SK-N-SH (cell line): ENCODE data around the gene DPAGT1. TPM values are rescaled to one million over a fixed set of nuclear protein-coding genes. Genes with fewer than 3 reads are reported as not detected.

Source experiments
- CTCF ChIA-PET: fragments of 300-600, 350-600 bp; formaldehyde crosslinking; extraction: SDS; loops from one replicate; lab custom pipeline; 2021; lab: Yijun Ruan, JAX
- POLR2A ChIA-PET: fragments of 350-600 bp; sonication (Branson Sonifier 250); formaldehyde crosslinking; extraction: SDS; loops from one replicate; lab custom pipeline; 2020; ENCODE audit warnings: antibody characterized with exemption, inconsistent platforms; lab: Yijun Ruan, JAX
- DNase-seq: peaks from one replicate; pipeline ENCODE4 v3.0.0; 2012
- H2AFZ ChIP-seq: fragments of 200-600 bp; sonication (generic); 2 replicates; pipeline ENCODE4 v1.8.1; 2016; ENCODE audit warnings: antibody characterized with exemption, mild to moderate bottlenecking, low read depth
- H3F3A ChIP-seq: fragments of 200-600 bp; sonication (generic); replicated peaks from 2 replicates; pipeline ENCODE3; 2016; ENCODE audit warnings: antibody characterized with exemption, mild to moderate bottlenecking; ENCODE audit not compliant: insufficient read depth
- H3K27ac ChIP-seq, 2 experiments: fragments of 200-500 bp in 1 of 2; fragments of 200-600 bp in 1 of 2; sonication (Bioruptor generic) in 1 of 2; sonication (generic), shearing (Covaris generic) in 1 of 2; 2 replicates each; pipeline versions ENCODE4 v1.5.1 to v1.6.1; 2014 to 2016; ENCODE audit warnings: low read depth in 2 of 2, inconsistent platforms in 1 of 2, low read length in 1 of 2, mild to moderate bottlenecking in 1 of 2, mixed read lengths in 1 of 2
- H3K27me3 ChIP-seq: fragments of 200-600 bp; sonication (generic), shearing (Covaris generic); 2 replicates; pipeline ENCODE4 v1.6.1; 2016; ENCODE audit warnings: mixed run types; ENCODE audit not compliant: insufficient read depth
- H3K36me3 ChIP-seq, 2 experiments: fragments of 200-500 bp in 1 of 2; fragments of 200-600 bp in 1 of 2; sonication (Bioruptor generic) in 1 of 2; sonication (generic) in 1 of 2; replicated peaks in 1 of 2; 2 replicates each; pipeline versions ENCODE3 to v1.5.1; 2014 to 2016; ENCODE audit warnings: low read length in 1 of 2, mild to moderate bottlenecking in 1 of 2; ENCODE audit not compliant: insufficient read depth in 2 of 2, control insufficient read depth in 1 of 2
- H3K4me1 ChIP-seq, 2 experiments: fragments of 200-500 bp in 1 of 2; fragments of 200-600 bp in 1 of 2; sonication (Bioruptor generic) in 1 of 2; sonication (generic), shearing (Covaris generic) in 1 of 2; 2 replicates each; pipeline versions ENCODE4 v1.5.1 to v1.6.1; 2014 to 2016; ENCODE audit warnings: low read depth in 1 of 2, low read length in 1 of 2, mixed run types in 1 of 2; ENCODE audit not compliant: insufficient read depth in 2 of 2, control insufficient read depth in 1 of 2
- H3K4me2 ChIP-seq: fragments of 200-600 bp; sonication (generic), shearing (Covaris generic); 2 replicates; pipeline ENCODE4 v1.6.1; 2017; ENCODE audit warnings: mixed run types
- H3K4me3 ChIP-seq, 2 experiments: fragments of 200-500 bp in 1 of 2; fragments of 200-600 bp in 1 of 2; sonication (Bioruptor generic) in 1 of 2; sonication (generic), shearing (Covaris generic) in 1 of 2; 2 replicates each; pipeline versions ENCODE4 v1.5.1 to v1.8.1; 2014 to 2016; ENCODE audit warnings: low read depth in 2 of 2, inconsistent platforms in 1 of 2, low read length in 1 of 2, mild to moderate bottlenecking in 1 of 2, mixed read lengths in 1 of 2, moderate library complexity in 1 of 2
- H3K79me2 ChIP-seq: fragments of 200-600 bp; sonication (generic); 2 replicates; pipeline ENCODE4 v1.8.1; 2017; ENCODE audit warnings: mild to moderate bottlenecking; ENCODE audit not compliant: insufficient read depth
- H3K9ac ChIP-seq: fragments of 200-600 bp; sonication (generic); 2 replicates; pipeline ENCODE4 v1.6.1; 2017; ENCODE audit warnings: mixed run types
- H3K9me2 ChIP-seq: fragments of 200-600 bp; sonication (generic); 2 replicates; pipeline ENCODE4 v1.6.1; 2017; ENCODE audit warnings: mixed run types
- H3K9me3 ChIP-seq: fragments of 200-600 bp; sonication (generic); 2 replicates; pipeline ENCODE4 v1.6.1; 2017; ENCODE audit warnings: mixed run types, mild to moderate bottlenecking, moderate library complexity
- H4K20me1 ChIP-seq: fragments of 200-600 bp; sonication (generic); 2 replicates; pipeline ENCODE4 v1.6.1; 2017; ENCODE audit warnings: mild to moderate bottlenecking, mixed run types; ENCODE audit not compliant: insufficient read depth
- CHD2 ChIP-seq: fragments of 150-350 bp; IDR thresholded peaks from 2 replicates; pipeline ENCODE4 v1.6.1; 2018; ENCODE audit warnings: low read length; ENCODE audit not compliant: partially characterized antibody
- EP300 ChIP-seq, 2 experiments: IDR thresholded peaks; 2 replicates each; pipeline versions ENCODE4 v1.4.0 to v1.6.1; 2012; ENCODE audit warnings: borderline replicate concordance in 1 of 2, low read depth in 1 of 2, low read length in 1 of 2
- FOXJ3 ChIP-seq: sonication (generic); formaldehyde crosslinking; IDR thresholded peaks from 2 replicates; pipeline ENCODE4 v1.5.1; 2020; ENCODE audit warnings: mild to moderate bottlenecking, missing genetic modification reagents
- JUND ChIP-seq: IDR thresholded peaks from 2 replicates; pipeline ENCODE4 v1.4.0; 2012
- MXI1 ChIP-seq: IDR thresholded peaks from 2 replicates; pipeline ENCODE4 v1.6.1; 2012; ENCODE audit warnings: mild to moderate bottlenecking, low read depth, low read length, improper control_type of control experiment
- POLR2AphosphoS5 ChIP-seq: IDR thresholded peaks from 2 replicates; pipeline ENCODE4 v1.6.1; 2012; ENCODE audit warnings: low read depth, low read length
- RCOR1 ChIP-seq: fragments of 150-350 bp; IDR thresholded peaks from 2 replicates; pipeline ENCODE4 v1.6.1; 2017; ENCODE audit warnings: antibody characterized with exemption, low read length
- RFX5 ChIP-seq: IDR thresholded peaks from 2 replicates; pipeline ENCODE4 v1.6.1; 2012; ENCODE audit warnings: mild to moderate bottlenecking, improper control_type of control experiment, low read length
- SMC3 ChIP-seq: IDR thresholded peaks from 2 replicates; pipeline ENCODE4 v1.6.1; 2012; ENCODE audit warnings: low read depth, low read length, improper control_type of control experiment
- TEAD4 ChIP-seq: IDR thresholded peaks from 2 replicates; pipeline ENCODE4 v1.4.0; 2012; ENCODE audit warnings: mild to moderate bottlenecking, borderline replicate concordance; ENCODE audit not compliant: insufficient read depth
- USF2 ChIP-seq: fragments of 150-350 bp; IDR thresholded peaks from 2 replicates; pipeline ENCODE4 v1.6.1; 2017; ENCODE audit warnings: antibody characterized with exemption, low read length, low read depth, borderline replicate concordance
- WGBS: methylation state at CpG from one replicate; pipeline ENCODE4 v1.1.6; 2017; ENCODE audit warnings: low lambda C conversion rate; 5-methylcytosine and 5-hydroxymethylcytosine counted together
- polyA plus RNA-seq, 3 experiments: library from polyadenylated mRNA; depleted of rRNA; stranded (reverse); fragments of >200 nt; gene quantifications; 2 replicates each; pipeline ENCODE4 v1.2.3, GENCODE V29; 2012
- TF ChIP-seq, protein P1 (sequence below): fragments of 200-600 bp; sonication (generic); IDR thresholded peaks from 2 replicates; pipeline ENCODE4 v1.6.1; 2017; ENCODE audit warnings: antibody characterized with exemption, mild to moderate bottlenecking, moderate library complexity
- TF ChIP-seq, protein P2 (sequence below): IDR thresholded peaks from 2 replicates; pipeline ENCODE4 v1.4.0; 2012; ENCODE audit warnings: low read depth, borderline replicate concordance

DPAGT1 gene
- polyA plus RNA-seq, 1 of the 3 experiments (the other 2 are of a cell fraction), result 99.5 TPM

DNA sequence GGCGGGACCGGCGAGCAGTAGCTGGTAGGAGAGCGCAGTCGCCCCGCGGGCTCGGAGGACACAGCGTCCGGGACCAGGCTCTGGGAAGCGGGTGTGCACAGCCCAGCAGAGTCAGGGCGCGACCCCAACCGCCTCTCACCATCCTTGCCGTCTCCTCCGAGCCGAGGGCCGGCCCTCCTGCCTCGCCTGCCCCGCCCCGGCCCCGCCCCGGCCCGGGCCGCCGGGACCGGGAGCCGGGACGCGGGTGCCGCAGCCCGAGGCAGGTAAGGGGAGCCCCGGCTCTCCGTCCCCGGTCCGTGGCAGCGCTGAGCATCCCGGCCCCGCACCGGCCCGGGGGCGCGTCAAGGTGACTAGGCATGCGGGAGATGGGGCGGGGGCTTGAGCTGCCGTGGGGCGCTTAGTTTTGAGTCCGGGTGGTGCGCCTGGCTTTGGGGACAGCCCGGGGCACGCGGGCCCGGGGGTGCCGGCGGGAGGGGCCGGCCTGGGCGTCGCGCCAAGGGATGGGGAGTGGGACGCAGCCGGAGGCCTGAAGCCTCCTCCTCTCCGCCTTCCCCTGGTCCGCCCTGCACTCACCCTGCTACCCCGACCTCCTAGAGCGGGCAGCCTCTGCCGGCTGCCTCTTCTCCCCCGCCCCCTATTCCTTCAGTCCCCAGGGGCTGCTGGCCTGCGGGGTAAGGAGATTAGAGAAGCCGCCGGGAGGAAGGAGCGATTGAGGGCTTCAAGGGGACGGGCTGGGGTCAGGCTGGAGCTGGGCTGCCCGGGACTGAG, 47.5 kb upstream of the DPAGT1 start, which contains the start of gene ABCG4:
ABCG4 (plus strand) TSS at position 35 of the 768 bp plus-strand sequence. CDS start 914 bp downstream, outside the sequence.
- POLR2A ChIA-PET, result interaction anchor here (1.0 kb wide), 1 partner anchor 9 kb away, joined by 3 read pairs; no protein-coding TSS in a partner anchor
- Histone ChIP-seq H3K27ac (no peak within 1 kb of the TSS), H3K9me2 (no peaks in the 10 kb centered on the region), H3K9me3 (no peaks in the 10 kb centered on the region), H3K36me3 (no peaks in the 10 kb centered on the region), H4K20me1 (no peaks in the 10 kb centered on the region), H2AFZ (peak within 1 kb of the TSS; percentile 90), H3K79me2 (no peaks in the 10 kb centered on the region), H3K9ac (peak within 1 kb of the TSS; percentile 49; the same call in 1 of the 2 replicates), H3K27me3 (no peaks in the 10 kb centered on the region), H3K4me3 (peak within 1 kb of the TSS; percentile 67 to 73), H3F3A (no peaks in the 10 kb centered on the region), H3K4me1 (peaks cover 0 to 13% of the 10 kb centered on the region in 2 experiments; a peak in 1 of 4 replicates), H3K4me2 (peak within 1 kb of the TSS; percentile 91)
- DNase-seq, result peak; percentile 82
- CTCF ChIA-PET, result interaction anchor here (0.9 to 8.9 kb wide), 10 partner anchors 8 to 172 kb away, joined by 3 to 48 read pairs (median 4); partner anchors contain the start of genes C2CD2L and DPAGT1
- TF ChIP-seq SMC3 (no peak), EP300 (IDR thresholded peaks at IDR 0.05; ENCODE audit: borderline replicate concordance in 1 of 2, low read depth in 1 of 2, low read length in 1 of 2) (no peak), RCOR1 (no peak), MXI1 (no peak), USF2 (no peak), RFX5 (no peak), POLR2AphosphoS5 (no peak), TEAD4 (no peak), FOXJ3 (CRISPR knock-in tag) (no peak), JUND (no peak), CHD2 (no peak)
- TF ChIP-seq, protein P1, sequence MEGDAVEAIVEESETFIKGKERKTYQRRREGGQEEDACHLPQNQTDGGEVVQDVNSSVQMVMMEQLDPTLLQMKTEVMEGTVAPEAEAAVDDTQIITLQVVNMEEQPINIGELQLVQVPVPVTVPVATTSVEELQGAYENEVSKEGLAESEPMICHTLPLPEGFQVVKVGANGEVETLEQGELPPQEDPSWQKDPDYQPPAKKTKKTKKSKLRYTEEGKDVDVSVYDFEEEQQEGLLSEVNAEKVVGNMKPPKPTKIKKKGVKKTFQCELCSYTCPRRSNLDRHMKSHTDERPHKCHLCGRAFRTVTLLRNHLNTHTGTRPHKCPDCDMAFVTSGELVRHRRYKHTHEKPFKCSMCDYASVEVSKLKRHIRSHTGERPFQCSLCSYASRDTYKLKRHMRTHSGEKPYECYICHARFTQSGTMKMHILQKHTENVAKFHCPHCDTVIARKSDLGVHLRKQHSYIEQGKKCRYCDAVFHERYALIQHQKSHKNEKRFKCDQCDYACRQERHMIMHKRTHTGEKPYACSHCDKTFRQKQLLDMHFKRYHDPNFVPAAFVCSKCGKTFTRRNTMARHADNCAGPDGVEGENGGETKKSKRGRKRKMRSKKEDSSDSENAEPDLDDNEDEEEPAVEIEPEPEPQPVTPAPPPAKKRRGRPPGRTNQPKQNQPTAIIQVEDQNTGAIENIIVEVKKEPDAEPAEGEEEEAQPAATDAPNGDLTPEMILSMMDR, result no peak
- TF ChIP-seq, protein P2, sequence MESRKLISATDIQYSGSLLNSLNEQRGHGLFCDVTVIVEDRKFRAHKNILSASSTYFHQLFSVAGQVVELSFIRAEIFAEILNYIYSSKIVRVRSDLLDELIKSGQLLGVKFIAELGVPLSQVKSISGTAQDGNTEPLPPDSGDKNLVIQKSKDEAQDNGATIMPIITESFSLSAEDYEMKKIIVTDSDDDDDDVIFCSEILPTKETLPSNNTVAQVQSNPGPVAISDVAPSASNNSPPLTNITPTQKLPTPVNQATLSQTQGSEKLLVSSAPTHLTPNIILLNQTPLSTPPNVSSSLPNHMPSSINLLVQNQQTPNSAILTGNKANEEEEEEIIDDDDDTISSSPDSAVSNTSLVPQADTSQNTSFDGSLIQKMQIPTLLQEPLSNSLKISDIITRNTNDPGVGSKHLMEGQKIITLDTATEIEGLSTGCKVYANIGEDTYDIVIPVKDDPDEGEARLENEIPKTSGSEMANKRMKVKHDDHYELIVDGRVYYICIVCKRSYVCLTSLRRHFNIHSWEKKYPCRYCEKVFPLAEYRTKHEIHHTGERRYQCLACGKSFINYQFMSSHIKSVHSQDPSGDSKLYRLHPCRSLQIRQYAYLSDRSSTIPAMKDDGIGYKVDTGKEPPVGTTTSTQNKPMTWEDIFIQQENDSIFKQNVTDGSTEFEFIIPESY, result no peak
- WGBS, result 3% methylated on average over 21 of the region's 73 CpGs
